ENCODE results near the gene MID1.

GRCh38 chrX:10660171-10660570, 39.8 kb upstream of the MID1 start:
- TF ChIP-seq, protein P1, sequence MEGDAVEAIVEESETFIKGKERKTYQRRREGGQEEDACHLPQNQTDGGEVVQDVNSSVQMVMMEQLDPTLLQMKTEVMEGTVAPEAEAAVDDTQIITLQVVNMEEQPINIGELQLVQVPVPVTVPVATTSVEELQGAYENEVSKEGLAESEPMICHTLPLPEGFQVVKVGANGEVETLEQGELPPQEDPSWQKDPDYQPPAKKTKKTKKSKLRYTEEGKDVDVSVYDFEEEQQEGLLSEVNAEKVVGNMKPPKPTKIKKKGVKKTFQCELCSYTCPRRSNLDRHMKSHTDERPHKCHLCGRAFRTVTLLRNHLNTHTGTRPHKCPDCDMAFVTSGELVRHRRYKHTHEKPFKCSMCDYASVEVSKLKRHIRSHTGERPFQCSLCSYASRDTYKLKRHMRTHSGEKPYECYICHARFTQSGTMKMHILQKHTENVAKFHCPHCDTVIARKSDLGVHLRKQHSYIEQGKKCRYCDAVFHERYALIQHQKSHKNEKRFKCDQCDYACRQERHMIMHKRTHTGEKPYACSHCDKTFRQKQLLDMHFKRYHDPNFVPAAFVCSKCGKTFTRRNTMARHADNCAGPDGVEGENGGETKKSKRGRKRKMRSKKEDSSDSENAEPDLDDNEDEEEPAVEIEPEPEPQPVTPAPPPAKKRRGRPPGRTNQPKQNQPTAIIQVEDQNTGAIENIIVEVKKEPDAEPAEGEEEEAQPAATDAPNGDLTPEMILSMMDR (IDR thresholded peaks at IDR 0.05), result no peak
- TF ChIP-seq POLR2A (IDR thresholded peaks at IDR 0.05), result no peak

All from Peyer's patch (tissue), 4 donors.